HG02759 (cell line): Measurements from ENCODE around the gene DLGAP1.
A peak's percentile ranks its signal among the peaks of the same experiment; 100 is the strongest.

ENCODE experiments used
- ATAC-seq: cut with Tn5 transposase; IDR thresholded peaks from one replicate; pipeline ENCODE4 v1.9.1; 2021; ENCODE audit warnings: mild to moderate bottlenecking, moderate library complexity; ENCODE audit not compliant: unreplicated experiment

DLGAP1 gene

GRCh38 chr18:3910512-3910911, 544.6 kb downstream of the DLGAP1 start:
- ATAC-seq: no peak

- ATAC-seq: no peak
Measured at GRCh38 chr18:3907955-3908354, 547.2 kb downstream of the DLGAP1 start.

- peak; percentile 75 for ATAC-seq
Measured at GRCh38 chr18:3906116-3906750, 548.9 kb downstream of the DLGAP1 start.

- ATAC-seq: no peak
Measured at GRCh38 chr18:3903337-3903736, 551.8 kb downstream of the DLGAP1 start.

- ATAC-seq: no peak
Measured at GRCh38 chr18:3902676-3903075, 552.4 kb downstream of the DLGAP1 start.

- no peak for ATAC-seq
Measured at GRCh38 chr18:3901811-3902210, 553.3 kb downstream of the DLGAP1 start.

GRCh38 chr18:3901042-3901441, 554.1 kb downstream of the DLGAP1 start:
- ATAC-seq: no peak

GRCh38 chr18:3900327-3900726, 554.8 kb downstream of the DLGAP1 start:
- ATAC-seq: no peak

GRCh38 chr18:3898861-3899613, 556.1 kb downstream of the DLGAP1 start:
- no peak for ATAC-seq

- no peak for ATAC-seq
Measured at GRCh38 chr18:3892152-3892551, 563.0 kb downstream of the DLGAP1 start.

- ATAC-seq: no peak
Measured at GRCh38 chr18:3891245-3891644, 563.9 kb downstream of the DLGAP1 start.

- no peak for ATAC-seq
Measured at GRCh38 chr18:3889803-3890202, 565.3 kb downstream of the DLGAP1 start.

- ATAC-seq: no peak
Measured at GRCh38 chr18:3889121-3889520, 566.0 kb downstream of the DLGAP1 start.

GRCh38 chr18:3886575-3887322, 568.4 kb downstream of the DLGAP1 start:
- ATAC-seq: no peak

GRCh38 chr18:3885209-3885792, 569.8 kb downstream of the DLGAP1 start:
- ATAC-seq: peak; percentile 56

GRCh38 chr18:3879836-3880120, 575.3 kb downstream of the DLGAP1 start:
- ATAC-seq: no peak

- ATAC-seq: no peak
Measured at GRCh38 chr18:3879114-3879835, 575.8 kb downstream of the DLGAP1 start.

- ATAC-seq: no peak
Measured at GRCh38 chr18:3878401-3878800, 576.7 kb downstream of the DLGAP1 start.

- ATAC-seq: no peak
Measured at GRCh38 chr18:3877678-3878077, 577.4 kb downstream of the DLGAP1 start.

- ATAC-seq: no peak
Measured at GRCh38 chr18:3875961-3876360, 579.1 kb downstream of the DLGAP1 start.

- ATAC-seq: no peak
Measured at GRCh38 chr18:3875376-3875775, 579.7 kb downstream of the DLGAP1 start.
